Esophagus squamous epithelium (tissue), 5 donors: ENCODE results near the gene MRPS6. TPM values are rescaled to one million over a fixed set of nuclear protein-coding genes. Genes with fewer than 3 reads are reported as not detected.

ENCODE experiments used
- DNase-seq: peaks from one replicate; lab custom pipeline; 2025; lab: John Stamatoyannopoulos, UW
- H3K27ac ChIP-seq, 4 donors: fragments of 200-600 bp; sonication (generic); one replicate each; pipeline ENCODE4 v1.5.1; 2016 to 2019; ENCODE audit warnings: mild to moderate bottlenecking in 1 of 4
- H3K27me3 ChIP-seq, 4 donors: fragments of 200-600 bp; sonication (generic); 1 replicate in 3 of 4; 2 replicates in 1 of 4; pipeline versions ENCODE4 v1.5.1 to v1.6.0; 2017 to 2021; ENCODE audit warnings: antibody characterized with exemption in 1 of 4
- H3K36me3 ChIP-seq, 3 donors: fragments of 200-600 bp; sonication (generic); one replicate each; pipeline ENCODE4 v1.5.1; 2016 to 2019
- H3K4me1 ChIP-seq, 3 donors: fragments of 200-600 bp; sonication (generic); one replicate each; pipeline ENCODE4 v1.5.1; 2017 to 2019
- H3K4me3 ChIP-seq, 4 donors: fragments of 200-600 bp; sonication (generic); 1 replicate in 3 of 4; 2 replicates in 1 of 4; pipeline ENCODE4 v1.5.1; 2016 to 2019; ENCODE audit warnings: mild to moderate bottlenecking in 2 of 4, moderate library complexity in 1 of 4
- H3K9me3 ChIP-seq, 3 donors: fragments of 200-600 bp; sonication (generic); one replicate each; pipeline ENCODE4 v1.5.1; 2016 to 2019
- POLR2A ChIP-seq, 4 donors: fragments of 450-650 bp; IDR thresholded peaks; one replicate each; pipeline ENCODE4 v1.6.1; 2017; ENCODE audit warnings: antibody characterized with exemption in 4 of 4, mild to moderate bottlenecking in 4 of 4, moderate library complexity in 3 of 4
- WGBS, 2 donors: methylation state at CpG; one replicate each; pipeline ENCODE4 v1.1.5; 2018; 5-methylcytosine and 5-hydroxymethylcytosine counted together
- intact Hi-C: fragments of 100-400 bp; cut with DNase I; formaldehyde crosslinking; loops from one replicate; pipeline ENCODE4 v1.15.0; 2022
- total RNA-seq, 4 donors: library from RNA; depleted of rRNA; stranded (reverse); fragments of >200 nt; gene quantifications; one replicate each; pipeline ENCODE4 v1.1.0, GENCODE V29; 2016
- TF ChIP-seq, protein P1 (sequence below), 6 experiments: fragments of 450-650 bp in 4 of 6; fragments of 200-600 bp in 2 of 6; sonication (generic) in 2 of 6; IDR thresholded peaks; one replicate each; pipeline ENCODE4 v1.5.1; 2016 to 2019; ENCODE audit warnings: antibody characterized with exemption in 6 of 6, mild to moderate bottlenecking in 4 of 6, moderate library complexity in 4 of 6
- donor health status: DM: yes; HTN: yes; CAD: no.

The MRPS6 gene
- total RNA-seq, 4 donors from 2014 or later, result 13.4 to 32.2 (median 20.1) TPM

DNA sequence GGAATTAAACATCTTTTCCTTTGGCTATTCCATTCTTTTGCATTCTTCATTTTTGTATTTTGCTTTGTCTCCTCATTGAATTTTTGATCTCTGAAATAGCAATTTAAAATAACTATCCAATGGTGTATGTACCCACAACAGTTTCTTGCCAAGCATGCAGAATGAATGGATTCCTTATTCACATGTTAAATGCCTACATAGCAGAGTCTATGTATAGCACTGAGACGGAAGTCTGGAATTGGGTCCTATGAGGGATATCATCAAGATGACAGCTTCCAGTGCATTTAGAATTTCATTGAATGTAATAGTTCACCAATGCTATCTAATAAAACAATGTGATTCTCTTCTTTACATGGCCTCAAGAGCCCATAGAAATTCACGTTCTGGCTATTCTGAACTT is 97.5 kb downstream of the MRPS6 start:
- Histone ChIP-seq H3K27me3 (no peaks in the 10 kb centered on the region), H3K36me3 (peaks cover 0 to 16% (median 0%) of the 10 kb centered on the region in 3 donors), H3K4me3 (no peak overlapping the region), H3K4me1 (no peaks in the 10 kb centered on the region), H3K27ac (no peak overlapping the region), H3K9me3 (peaks cover 6 to 64% (median 47%) of the 10 kb centered on the region in 3 donors)
- no peak for DNase-seq
- 88 to 95% methylated on average over 2 of the region's 2 CpGs for WGBS, 2 donors
- intact Hi-C loops, result no loop called here
- TF ChIP-seq, protein P1, sequence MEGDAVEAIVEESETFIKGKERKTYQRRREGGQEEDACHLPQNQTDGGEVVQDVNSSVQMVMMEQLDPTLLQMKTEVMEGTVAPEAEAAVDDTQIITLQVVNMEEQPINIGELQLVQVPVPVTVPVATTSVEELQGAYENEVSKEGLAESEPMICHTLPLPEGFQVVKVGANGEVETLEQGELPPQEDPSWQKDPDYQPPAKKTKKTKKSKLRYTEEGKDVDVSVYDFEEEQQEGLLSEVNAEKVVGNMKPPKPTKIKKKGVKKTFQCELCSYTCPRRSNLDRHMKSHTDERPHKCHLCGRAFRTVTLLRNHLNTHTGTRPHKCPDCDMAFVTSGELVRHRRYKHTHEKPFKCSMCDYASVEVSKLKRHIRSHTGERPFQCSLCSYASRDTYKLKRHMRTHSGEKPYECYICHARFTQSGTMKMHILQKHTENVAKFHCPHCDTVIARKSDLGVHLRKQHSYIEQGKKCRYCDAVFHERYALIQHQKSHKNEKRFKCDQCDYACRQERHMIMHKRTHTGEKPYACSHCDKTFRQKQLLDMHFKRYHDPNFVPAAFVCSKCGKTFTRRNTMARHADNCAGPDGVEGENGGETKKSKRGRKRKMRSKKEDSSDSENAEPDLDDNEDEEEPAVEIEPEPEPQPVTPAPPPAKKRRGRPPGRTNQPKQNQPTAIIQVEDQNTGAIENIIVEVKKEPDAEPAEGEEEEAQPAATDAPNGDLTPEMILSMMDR (IDR thresholded peaks at IDR 0.05), result no peak
- TF ChIP-seq POLR2A (IDR thresholded peaks at IDR 0.05), result no peak

GRCh38 chr21:34174470-34174869 is 101.1 kb downstream of the MRPS6 start:
- no peak overlapping the region for H3K4me3 ChIP-seq
- no peak for DNase-seq
- H3K27ac ChIP-seq, result no peak overlapping the region
- H3K4me1 ChIP-seq, result no peaks in the 10 kb centered on the region
- no peaks in the 10 kb centered on the region for H3K27me3 ChIP-seq
- peaks cover 0 to 29% (median 16%) of the 10 kb centered on the region in 3 donors for H3K9me3 ChIP-seq
- intact Hi-C loops, result no loop called here
- TF ChIP-seq POLR2A (IDR thresholded peaks at IDR 0.05), result no peak
- no peaks in the 10 kb centered on the region for H3K36me3 ChIP-seq

DNA sequence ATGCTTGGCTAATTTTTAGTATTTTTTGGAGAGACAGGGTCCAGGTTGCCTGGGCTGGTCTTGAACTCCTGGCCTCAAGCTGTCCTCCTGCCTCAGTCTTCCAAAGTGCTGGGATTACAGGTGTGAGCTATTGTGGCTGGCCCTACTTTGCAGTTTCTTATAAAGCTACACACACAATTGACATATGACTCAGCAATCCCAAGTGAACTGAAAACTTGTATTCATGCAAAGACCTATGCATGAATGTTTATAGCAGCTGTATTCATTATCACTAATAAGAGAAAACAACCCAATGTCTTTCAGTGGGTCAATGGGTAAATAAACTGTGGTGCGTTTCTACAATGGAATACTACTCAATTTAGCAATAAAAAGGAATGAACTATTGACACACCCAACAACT is 103.1 kb downstream of the MRPS6 start:
- H3K36me3 ChIP-seq, result no peaks in the 10 kb centered on the region
- H3K27ac ChIP-seq, result no peak overlapping the region
- WGBS, 2 donors, result 70 to 94% methylated on average over 1 of the region's 1 CpG
- H3K4me1 ChIP-seq, result no peaks in the 10 kb centered on the region
- intact Hi-C loops, result no loop called here
- no peak for DNase-seq
- H3K9me3 ChIP-seq, result peaks cover 0 to 13% (median 12%) of the 10 kb centered on the region in 3 donors
- H3K4me3 ChIP-seq, result no peak overlapping the region
- no peaks in the 10 kb centered on the region for H3K27me3 ChIP-seq
- TF ChIP-seq, protein P1 (IDR thresholded peaks at IDR 0.05), result no peak
- TF ChIP-seq POLR2A (IDR thresholded peaks at IDR 0.05), result no peak

- H3K36me3 ChIP-seq, result no peaks in the 10 kb centered on the region
- TF ChIP-seq, protein P1 (IDR thresholded peaks at IDR 0.05), result no peak
- TF ChIP-seq POLR2A (IDR thresholded peaks at IDR 0.05), result no peak
- H3K9me3 ChIP-seq, result peaks cover 0 to 7% (median 5%) of the 10 kb centered on the region in 3 donors
- no peak overlapping the region for H3K27ac ChIP-seq
- intact Hi-C loops, result no loop called here
- H3K4me3 ChIP-seq, result no peak overlapping the region
- 76 to 83% methylated on average over 7 of the region's 7 CpGs for WGBS, 2 donors
- H3K27me3 ChIP-seq, result no peaks in the 10 kb centered on the region
- no peaks in the 10 kb centered on the region for H3K4me1 ChIP-seq
- no peak for DNase-seq
These were observed 104.7 kb downstream of the MRPS6 start for GRCh38 chr21:34177919-34178567.

DNA sequence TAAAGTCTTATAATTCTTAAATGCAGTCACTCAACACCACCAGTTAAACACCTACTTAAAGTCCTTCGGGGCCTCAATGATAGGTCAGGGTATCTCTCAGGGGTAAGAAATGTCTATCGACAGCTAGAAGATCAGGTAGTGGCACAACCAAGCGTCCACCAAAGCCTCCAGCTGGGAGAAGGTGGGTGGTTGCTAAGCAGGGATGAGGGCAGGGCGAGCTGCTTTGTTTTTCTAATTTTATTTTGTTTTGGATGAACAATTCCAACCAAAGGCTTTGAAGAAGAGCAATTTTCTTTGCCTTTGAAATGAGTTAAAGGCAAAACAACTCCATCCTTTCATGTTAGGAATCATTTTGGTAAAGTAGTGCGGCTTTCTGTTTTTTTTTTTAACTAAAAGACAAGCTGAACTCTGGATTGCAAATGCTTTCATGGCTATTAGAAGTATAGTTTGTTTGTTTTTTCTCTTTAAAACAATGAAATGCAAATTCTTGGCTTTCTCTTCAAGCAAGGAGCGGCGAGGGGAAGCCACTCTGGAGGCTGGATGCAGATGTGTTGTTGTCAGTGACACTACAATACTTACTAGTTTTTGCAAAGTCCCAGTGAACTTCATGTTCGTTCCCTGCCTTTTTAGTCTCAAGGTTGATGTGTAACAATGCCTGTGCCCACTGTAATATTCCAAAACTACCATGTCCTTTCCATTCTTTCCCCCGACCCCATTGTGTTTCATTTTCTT is 106.0 kb downstream of the MRPS6 start:
- intact Hi-C loops, result no loop called here

More for the DNA sequence above, 106.0 kb downstream of the MRPS6 start:
- DNase-seq, result no peak
- Histone ChIP-seq H3K9me3 (peaks cover 0 to 3% (median 0%) of the 10 kb centered on the region in 3 donors), H3K4me3 (no peak overlapping the region), H3K36me3 (no peaks in the 10 kb centered on the region), H3K27ac (no peak overlapping the region), H3K27me3 (no peaks in the 10 kb centered on the region), H3K4me1 (no peaks in the 10 kb centered on the region)
- 74 to 85% methylated on average over 9 of the region's 9 CpGs for WGBS, 2 donors
- TF ChIP-seq, protein P1 (IDR thresholded peaks at IDR 0.05), result no peak
- no peak for TF ChIP-seq POLR2A (IDR thresholded peaks at IDR 0.05)
